ENCODE results near the gene ASCC3. TPM values are rescaled to one million over a fixed set of nuclear protein-coding genes. Genes with fewer than 3 reads are reported as not detected.

ASCC3 gene
- total RNA-seq, 1 donor from 2014 or later: 59.3 TPM

GRCh38 chr6:100504786-100505737 is 376.1 kb downstream of the ASCC3 start:
- DNase-seq (ENCODE audit: low read depth): peak; percentile 75

DNA sequence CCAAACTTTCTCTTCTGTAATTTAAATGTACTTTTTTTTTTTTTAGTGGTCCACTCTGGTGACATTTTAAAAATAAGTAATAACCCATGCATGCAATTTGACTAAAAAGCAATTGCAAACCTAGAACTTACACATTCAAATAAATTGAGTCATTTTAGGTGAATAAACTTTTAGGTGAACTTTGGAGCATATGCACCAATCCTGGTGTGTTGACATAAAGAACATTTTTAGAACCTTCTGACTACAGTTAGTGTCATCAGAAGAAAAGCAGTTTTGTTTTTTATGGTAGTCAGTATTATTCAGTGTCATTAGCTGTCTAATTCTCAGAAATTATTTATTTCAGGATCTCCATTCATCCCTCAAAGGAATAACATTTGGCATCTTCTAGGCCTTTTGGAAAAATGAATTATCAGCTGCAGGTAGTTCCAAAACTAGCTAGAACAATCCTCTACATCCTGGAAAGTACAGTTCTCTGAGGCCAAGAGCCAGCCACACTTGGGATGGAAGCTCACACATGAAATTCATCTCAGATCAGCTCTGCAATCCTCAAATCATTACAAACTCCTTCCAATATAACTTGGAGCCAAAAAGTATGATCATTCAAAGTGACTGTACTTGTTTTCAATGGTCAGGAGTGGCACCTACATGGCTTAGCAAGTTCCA is 378.0 kb downstream of the ASCC3 start:
- DNase-seq (ENCODE audit: low read depth): no peak

GRCh38 chr6:100493206-100493888 is 387.8 kb downstream of the ASCC3 start:
- DNase-seq (ENCODE audit: low read depth): no peak

DNA sequence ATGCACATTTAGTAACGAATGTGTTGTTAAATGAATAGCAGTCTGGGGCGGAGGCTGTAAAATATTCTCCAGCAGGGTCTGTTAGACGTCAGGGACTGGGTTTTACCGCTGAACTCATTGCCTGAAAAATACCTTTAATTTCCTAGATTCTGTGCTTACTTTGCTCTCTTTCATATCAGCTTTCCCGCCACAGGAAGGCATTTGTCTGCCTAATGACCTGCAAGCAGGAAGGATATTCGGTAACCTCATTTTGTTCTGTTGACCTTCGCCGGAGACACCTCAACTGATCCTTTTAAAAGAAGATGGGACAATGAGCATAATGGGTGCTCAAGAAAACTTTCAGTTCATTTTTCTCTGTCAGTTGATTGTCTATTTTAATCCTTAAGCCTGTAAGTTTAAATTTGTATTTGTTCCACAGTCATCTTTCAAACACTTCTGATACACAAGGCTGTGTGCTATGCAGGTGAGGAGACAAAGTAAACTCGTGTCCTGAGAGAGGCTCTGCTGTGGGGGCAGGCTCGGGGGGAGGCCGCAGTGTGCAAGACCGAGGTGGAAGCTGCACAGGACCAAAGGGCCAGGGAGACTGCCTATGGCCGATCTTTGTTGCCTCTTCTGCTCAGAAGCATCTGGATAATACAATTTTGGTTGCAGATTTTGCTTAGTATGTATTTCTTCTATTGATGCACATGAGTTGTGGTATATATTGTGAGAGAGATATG is 389.0 kb downstream of the ASCC3 start:
- DNase-seq (ENCODE audit: low read depth): no peak

- no peak for DNase-seq (ENCODE audit: low read depth)
These were observed 391.1 kb downstream of the ASCC3 start for GRCh38 chr6:100490065-100490464.

GRCh38 chr6:100488244-100488643 is 392.9 kb downstream of the ASCC3 start:
- peak; percentile 63 for DNase-seq (ENCODE audit: low read depth)

DNA sequence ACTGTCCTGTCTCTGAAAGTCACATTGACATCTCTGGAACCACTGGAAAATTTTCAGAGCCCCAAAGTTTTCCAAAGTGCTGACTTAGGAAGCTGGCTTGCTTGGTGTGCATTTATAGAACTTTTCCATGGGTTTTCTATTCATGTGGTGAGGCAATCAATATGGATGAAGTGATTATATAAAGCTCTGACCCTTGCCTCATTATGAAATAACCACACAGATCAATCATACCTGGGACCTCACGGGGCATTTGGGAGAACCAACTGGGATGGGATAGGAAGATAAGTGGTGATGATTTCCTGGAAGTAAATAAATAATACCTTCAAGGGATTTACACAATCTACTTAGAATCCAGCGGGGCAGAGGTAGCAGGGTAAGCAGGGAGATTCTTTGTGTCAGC is 393.5 kb downstream of the ASCC3 start:
- DNase-seq (ENCODE audit: low read depth): no peak

DNA sequence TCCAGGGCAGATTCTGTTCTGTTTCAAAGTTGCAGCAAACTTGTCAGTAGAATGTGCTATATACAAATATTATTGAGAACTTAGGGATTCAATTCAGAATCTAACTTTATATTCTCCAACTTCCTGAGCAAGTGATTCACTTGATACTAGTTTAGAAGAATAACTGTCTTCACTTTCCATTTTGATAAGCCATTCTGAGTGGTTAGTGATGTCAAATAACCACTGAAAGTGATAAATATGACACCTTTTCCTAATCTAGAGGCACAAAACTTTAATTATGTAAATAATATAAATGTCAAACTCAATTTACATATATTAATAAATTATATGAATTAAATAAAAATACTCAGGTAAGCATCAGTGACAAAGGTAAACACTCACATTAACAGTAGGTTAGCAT is 395.9 kb downstream of the ASCC3 start:
- DNase-seq (ENCODE audit: low read depth): no peak

GRCh38 chr6:100484474-100484873 is 396.7 kb downstream of the ASCC3 start:
- peak; percentile 82 for DNase-seq (ENCODE audit: low read depth)

- DNase-seq (ENCODE audit: low read depth): no peak
These were observed 398.4 kb downstream of the ASCC3 start for GRCh38 chr6:100482698-100483097.

DNA sequence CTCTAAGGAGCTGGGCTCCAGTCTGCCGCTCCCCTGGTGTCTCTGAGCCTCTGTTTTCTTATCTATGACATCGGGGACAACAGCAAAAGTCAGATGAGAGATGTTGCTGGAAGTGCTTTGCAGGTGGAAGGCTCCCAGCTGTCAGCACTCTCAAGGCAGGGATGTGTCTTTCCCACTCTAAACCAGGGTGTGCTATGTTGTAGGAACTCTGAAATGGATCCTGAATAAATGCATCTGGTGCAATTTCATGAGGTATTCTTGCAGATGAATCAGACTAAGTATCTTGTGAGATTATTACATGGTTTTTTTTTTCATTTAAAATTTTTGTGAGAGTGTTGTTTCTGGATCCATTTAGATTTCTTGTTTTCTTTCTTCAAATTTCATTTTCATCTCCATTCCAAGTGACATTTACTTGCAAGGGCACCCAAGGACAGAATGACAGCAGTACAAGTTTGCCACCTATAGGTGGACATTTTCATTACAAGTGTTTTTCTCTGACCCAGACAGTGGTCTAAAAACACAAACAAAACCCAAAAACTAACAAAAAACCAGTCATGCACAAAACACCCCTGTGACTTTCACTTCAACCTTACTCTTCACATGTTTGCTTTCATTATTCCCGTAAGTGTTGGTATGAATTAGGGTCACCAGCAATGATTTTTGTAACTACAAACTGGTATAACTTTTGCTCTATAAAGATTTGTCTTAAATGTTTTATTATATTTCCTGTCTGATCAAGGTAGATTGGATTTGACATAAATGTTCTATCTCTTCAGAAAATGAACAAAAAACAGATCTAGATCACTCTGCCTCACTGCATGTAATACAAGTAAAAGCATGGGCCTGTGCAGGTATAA is 401.7 kb downstream of the ASCC3 start:
- peak; percentile 74 for DNase-seq (ENCODE audit: low read depth)

- peak; percentile 17 for DNase-seq (ENCODE audit: low read depth)
These were observed 405.4 kb downstream of the ASCC3 start for GRCh38 chr6:100475554-100476320.

DNA sequence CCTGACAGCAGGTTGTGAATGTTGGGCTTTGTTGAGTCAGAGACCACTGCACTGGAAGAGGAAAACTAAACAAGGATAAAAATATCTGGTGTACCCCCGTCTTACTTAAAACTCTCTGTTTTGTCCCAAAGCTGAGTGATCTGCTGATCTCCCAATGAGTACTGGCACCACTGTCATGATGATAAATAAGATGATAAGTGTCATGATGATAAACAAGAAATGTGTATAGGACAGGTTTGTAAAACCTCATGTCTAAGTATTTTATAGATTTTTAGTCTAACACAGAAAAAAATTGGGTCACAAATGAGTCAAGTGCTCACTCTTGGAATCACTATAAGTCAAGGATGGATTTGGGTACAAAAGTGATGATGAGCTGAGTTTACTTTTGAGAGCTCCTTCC is 407.9 kb downstream of the ASCC3 start:
- no peak for DNase-seq (ENCODE audit: low read depth)

- peak; percentile 35 for DNase-seq (ENCODE audit: low read depth)
These were observed 408.5 kb downstream of the ASCC3 start for GRCh38 chr6:100472674-100473073.

DNA sequence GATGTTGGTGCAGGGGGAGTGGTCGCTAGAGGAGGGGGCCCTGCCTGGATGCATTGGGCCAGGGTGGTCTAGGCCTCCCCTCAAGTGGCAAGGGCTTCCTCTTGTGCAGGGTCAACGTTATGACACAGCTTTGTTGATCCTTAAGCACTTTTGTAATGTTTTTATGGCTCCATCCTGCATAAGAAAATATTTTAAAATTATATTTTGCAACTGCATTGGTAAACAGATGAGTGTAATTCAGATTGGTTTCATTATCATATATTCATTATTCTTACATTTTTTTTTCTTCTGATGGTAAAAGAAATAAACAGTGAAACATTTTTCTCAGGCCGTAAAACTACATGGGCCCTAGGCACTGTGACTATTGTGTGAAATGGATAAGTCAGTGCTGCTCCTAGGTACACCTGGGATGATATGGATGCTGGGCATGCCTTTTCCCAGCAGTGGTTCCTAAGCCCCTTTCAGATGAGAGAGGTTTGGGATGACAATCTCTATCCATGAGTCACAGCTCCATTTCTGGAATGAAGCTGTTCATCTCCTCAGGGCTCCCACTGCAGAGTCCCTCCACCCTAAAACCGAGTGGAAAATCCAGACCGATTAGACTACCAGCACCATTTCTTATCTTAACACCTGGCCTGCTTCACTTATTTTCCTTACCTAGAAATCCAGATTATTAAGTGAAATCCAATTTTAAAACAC is 410.6 kb downstream of the ASCC3 start:
- DNase-seq (ENCODE audit: low read depth): peak; percentile 44

DNA sequence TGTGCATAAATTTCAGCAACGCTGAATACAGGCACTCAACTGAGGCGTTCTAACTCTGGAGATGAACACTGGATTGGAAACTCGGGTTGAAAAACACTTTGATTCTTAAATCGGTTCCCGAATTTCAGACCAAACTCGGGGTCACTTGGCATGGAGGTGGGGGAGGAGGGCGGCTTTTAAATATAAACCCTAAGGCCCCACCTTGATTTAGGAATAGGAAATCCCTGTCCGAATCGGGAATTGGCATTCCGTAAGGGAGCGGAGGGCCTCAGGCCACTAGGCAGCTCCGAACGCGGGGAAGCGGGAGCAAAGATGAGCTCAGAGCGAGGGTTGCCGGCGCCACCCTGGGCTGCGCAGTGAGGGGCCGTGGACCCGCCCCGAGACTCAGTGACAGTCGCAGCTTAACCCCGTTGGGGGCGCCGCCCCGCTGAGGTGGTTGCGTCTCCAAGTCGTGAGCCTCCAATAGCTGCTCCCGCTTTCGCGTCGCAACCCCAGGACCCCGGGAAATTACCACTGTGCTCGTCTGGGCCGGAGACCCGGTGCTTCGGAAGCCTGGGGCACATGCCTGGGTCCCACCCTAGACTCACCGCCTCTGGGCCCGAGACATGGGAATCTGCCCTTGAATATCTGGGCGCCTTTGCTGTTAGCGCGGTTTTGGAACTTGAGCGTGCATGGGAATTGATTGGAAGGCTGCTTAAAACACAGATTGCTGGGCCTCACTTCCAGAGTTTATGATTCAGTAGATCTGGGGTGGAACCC is 411.8 kb downstream of the ASCC3 start:
- no peak for DNase-seq (ENCODE audit: low read depth)

GRCh38 chr6:100468016-100468622 is 413.0 kb downstream of the ASCC3 start:
- no peak for DNase-seq (ENCODE audit: low read depth)

Data from myocyte (in vitro differentiated cells).